ENCODE results near the gene AGBL4. TPM values are rescaled to one million over a fixed set of nuclear protein-coding genes. Genes with fewer than 3 reads are reported as not detected.

Gene AGBL4
- total and polyA plus RNA-seq, 2 of the 13 experiments (the other 11 are each of a cell fraction or from before 2014, with no cell fraction given), result not detected

- Histone ChIP-seq H4K20me1 (ENCODE audit: insufficient read depth, low read length) (no peaks in the 10 kb centered on the region), H3K9me3 (ENCODE audit: low read length) (no peaks in the 10 kb centered on the region), H3K4me3 (replicated peaks in 1 of 3; ENCODE audit: insufficient read depth in 1 of 3, low read depth in 2 of 3, low read length in 3 of 3) (no peak overlapping the region), H3K27ac (ENCODE audit: extremely low read length, insufficient read depth, low read length) (no peak overlapping the region), H2AFZ (ENCODE audit: low read length) (no peak overlapping the region), H3K79me2 (ENCODE audit: insufficient read depth, low read length) (no peaks in the 10 kb centered on the region), H3K4me1 (ENCODE audit: insufficient read depth, low read length) (no peaks in the 10 kb centered on the region), H3K4me2 (ENCODE audit: low read depth, low read length) (no peak overlapping the region), H3K27me3 (ENCODE audit: control insufficient read depth in 1 of 2, insufficient read depth in 2 of 2, low read length in 2 of 2) (no peaks in the 10 kb centered on the region), H3K36me3 (replicated peaks in 1 of 2; ENCODE audit: control insufficient read depth in 1 of 2, insufficient read depth in 2 of 2, low read length in 2 of 2) (no peaks in the 10 kb centered on the region), H3K9ac (ENCODE audit: insufficient read depth, low read depth, low read length) (no peak overlapping the region)
- in situ Hi-C loops (cut with HindIII; ENCODE audit: extremely low pct_ligation_motif_present, low pct_unique_long_range_greater_than_20kb), result loop anchor here (10.0 kb wide), 1 partner anchor 1671 kb away; no protein-coding TSS in a partner anchor
- ChIA-PET CTCF (ENCODE audit: low intra/inter-chr PET ratio, low total read pairs) (no interaction called here), POLR2A (no interaction called here)
- intact Hi-C loops (cut with micrococcal nuclease; ENCODE audit: unreplicated experiment), result no loop called here
- ATAC-seq (peak; percentile 66), FAIRE-seq (no peak), DNase-seq (ENCODE audit: low spot score) (peak; percentile 4)
- TF ChIP-seq ELF3 (CRISPR knock-in tag; IDR thresholded peaks at IDR 0.05), result no peak
- TF ChIP-seq, protein P1, sequence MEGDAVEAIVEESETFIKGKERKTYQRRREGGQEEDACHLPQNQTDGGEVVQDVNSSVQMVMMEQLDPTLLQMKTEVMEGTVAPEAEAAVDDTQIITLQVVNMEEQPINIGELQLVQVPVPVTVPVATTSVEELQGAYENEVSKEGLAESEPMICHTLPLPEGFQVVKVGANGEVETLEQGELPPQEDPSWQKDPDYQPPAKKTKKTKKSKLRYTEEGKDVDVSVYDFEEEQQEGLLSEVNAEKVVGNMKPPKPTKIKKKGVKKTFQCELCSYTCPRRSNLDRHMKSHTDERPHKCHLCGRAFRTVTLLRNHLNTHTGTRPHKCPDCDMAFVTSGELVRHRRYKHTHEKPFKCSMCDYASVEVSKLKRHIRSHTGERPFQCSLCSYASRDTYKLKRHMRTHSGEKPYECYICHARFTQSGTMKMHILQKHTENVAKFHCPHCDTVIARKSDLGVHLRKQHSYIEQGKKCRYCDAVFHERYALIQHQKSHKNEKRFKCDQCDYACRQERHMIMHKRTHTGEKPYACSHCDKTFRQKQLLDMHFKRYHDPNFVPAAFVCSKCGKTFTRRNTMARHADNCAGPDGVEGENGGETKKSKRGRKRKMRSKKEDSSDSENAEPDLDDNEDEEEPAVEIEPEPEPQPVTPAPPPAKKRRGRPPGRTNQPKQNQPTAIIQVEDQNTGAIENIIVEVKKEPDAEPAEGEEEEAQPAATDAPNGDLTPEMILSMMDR (CRISPR knock-in tag; IDR thresholded peaks at IDR 0.05), result peak; percentile 26; the same call in 1 of the 2 replicates
- BruUV-seq (replicated peaks), result no TSS peak
- 25% methylated on average over 12 of the region's 12 CpGs for WGBS (ENCODE audit: low lambda C conversion rate)
Measured at GRCh38 chr1:48673332-48674105, 1350.2 kb downstream of the AGBL4 start.

GRCh38 chr1:48671578-48671977 lies 1352.2 kb downstream of the AGBL4 start:
- 29% methylated on average over 1 of the region's 1 CpG for WGBS (ENCODE audit: low lambda C conversion rate)
- Histone ChIP-seq H3K4me1 (ENCODE audit: insufficient read depth, low read length) (no peaks in the 10 kb centered on the region), H3K27me3 (ENCODE audit: control insufficient read depth in 1 of 2, insufficient read depth in 2 of 2, low read length in 2 of 2) (no peaks in the 10 kb centered on the region), H3K4me2 (ENCODE audit: low read depth, low read length) (no peak overlapping the region), H3K9ac (ENCODE audit: insufficient read depth, low read depth, low read length) (no peak overlapping the region), H3K36me3 (replicated peaks in 1 of 2; ENCODE audit: control insufficient read depth in 1 of 2, insufficient read depth in 2 of 2, low read length in 2 of 2) (no peaks in the 10 kb centered on the region), H3K79me2 (ENCODE audit: insufficient read depth, low read length) (no peaks in the 10 kb centered on the region), H2AFZ (ENCODE audit: low read length) (no peak overlapping the region), H3K27ac (ENCODE audit: extremely low read length, insufficient read depth, low read length) (no peak overlapping the region), H3K9me3 (ENCODE audit: low read length) (no peaks in the 10 kb centered on the region), H4K20me1 (ENCODE audit: insufficient read depth, low read length) (no peaks in the 10 kb centered on the region), H3K4me3 (replicated peaks in 1 of 3; ENCODE audit: insufficient read depth in 1 of 3, low read depth in 2 of 3, low read length in 3 of 3) (no peak overlapping the region)
- no peak for FAIRE-seq
- ChIA-PET POLR2A (no interaction called here), CTCF (ENCODE audit: low intra/inter-chr PET ratio, low total read pairs) (no interaction called here)
- intact Hi-C loops (cut with micrococcal nuclease; ENCODE audit: unreplicated experiment), result no loop called here
- in situ Hi-C loops (cut with HindIII; ENCODE audit: extremely low pct_ligation_motif_present, low pct_unique_long_range_greater_than_20kb), result loop anchor here (10.0 kb wide), 1 partner anchor 1673 kb away; no protein-coding TSS in a partner anchor
- BruUV-seq (replicated peaks), result no TSS peak
- ATAC-seq, result no peak
- no peak for DNase-seq (ENCODE audit: low spot score)
- TF ChIP-seq ZNF30 (CRISPR knock-in tag; IDR thresholded peaks at IDR 0.05) (no peak), NR2C2 (CRISPR knock-in tag; IDR thresholded peaks at IDR 0.05; ENCODE audit: borderline replicate concordance) (no peak), ZEB1 (IDR thresholded peaks at IDR 0.05; ENCODE audit: insufficient replicate concordance, low read depth) (no peak), GFI1 (CRISPR knock-in tag; IDR thresholded peaks at IDR 0.05; ENCODE audit: borderline replicate concordance) (no peak), PTBP1 (IDR thresholded peaks at IDR 0.05; ENCODE audit: low read depth, low read length, poor library complexity, severe bottlenecking) (no peak), ZFYVE20 (CRISPR knock-in tag; IDR thresholded peaks at IDR 0.05; ENCODE audit: borderline replicate concordance, low read depth) (no peak), YY1 (IDR thresholded peaks at IDR 0.05; ENCODE audit: insufficient read depth, insufficient replicate concordance, low read depth, low read length) (no peak), CENPX (CRISPR knock-in tag; IDR thresholded peaks at IDR 0.05) (no peak), RFXAP (CRISPR knock-in tag; IDR thresholded peaks at IDR 0.05; ENCODE audit: borderline replicate concordance) (no peak), ATAD3A (CRISPR knock-in tag; IDR thresholded peaks at IDR 0.05) (no peak)
- TF ChIP-seq, protein P2, sequence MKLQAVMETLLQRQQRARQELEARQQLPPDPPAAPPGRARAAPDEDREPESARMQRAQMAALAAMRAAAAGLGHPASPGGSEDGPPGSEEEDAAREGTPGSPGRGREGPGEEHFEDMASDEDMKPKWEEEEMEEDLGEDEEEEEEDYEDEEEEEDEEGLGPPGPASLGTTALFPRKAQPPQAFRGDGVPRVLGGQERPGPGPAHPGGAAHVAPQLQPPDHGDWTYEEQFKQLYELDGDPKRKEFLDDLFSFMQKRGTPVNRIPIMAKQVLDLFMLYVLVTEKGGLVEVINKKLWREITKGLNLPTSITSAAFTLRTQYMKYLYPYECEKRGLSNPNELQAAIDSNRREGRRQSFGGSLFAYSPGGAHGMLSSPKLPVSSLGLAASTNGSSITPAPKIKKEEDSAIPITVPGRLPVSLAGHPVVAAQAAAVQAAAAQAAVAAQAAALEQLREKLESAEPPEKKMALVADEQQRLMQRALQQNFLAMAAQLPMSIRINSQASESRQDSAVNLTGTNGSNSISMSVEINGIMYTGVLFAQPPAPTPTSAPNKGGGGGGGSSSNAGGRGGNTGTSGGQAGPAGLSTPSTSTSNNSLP (IDR thresholded peaks at IDR 0.05; ENCODE audit: low read depth, low read length), result no peak
